GM10266 (cell line): ENCODE data around the gene SAXO1.

Experiments
- DNase-seq: peaks from one replicate; pipeline ENCODE4 v3.0.0; 2012; ENCODE audit errors: extremely low spot score
- TF ChIP-seq, protein P1 (sequence below): IDR thresholded peaks from 2 replicates; pipeline ENCODE4 v1.5.1; 2012; ENCODE audit warnings: mild to moderate bottlenecking, low read depth; ENCODE audit not compliant: control insufficient read depth, insufficient read depth; ENCODE audit errors: missing control alignments

The SAXO1 gene

DNA sequence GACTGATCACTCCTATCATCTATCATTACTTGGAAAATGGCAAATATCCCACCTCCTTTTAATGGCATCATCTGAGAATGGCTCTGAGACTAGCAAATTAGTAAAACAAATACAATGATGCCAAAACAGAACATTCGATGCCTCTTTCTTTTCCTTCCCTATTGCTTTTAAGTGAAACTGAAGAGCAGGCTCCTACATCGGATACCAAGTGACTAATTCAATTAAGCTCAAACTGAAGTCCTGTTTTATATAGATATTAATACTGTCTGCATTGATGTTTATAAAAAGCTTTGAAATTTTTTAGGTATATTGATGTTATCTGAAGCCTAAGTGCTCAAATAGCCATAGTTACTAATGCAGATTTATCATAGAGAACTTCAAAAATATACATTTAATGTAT lies 43.9 kb downstream of the SAXO1 start:
- TF ChIP-seq, protein P1, sequence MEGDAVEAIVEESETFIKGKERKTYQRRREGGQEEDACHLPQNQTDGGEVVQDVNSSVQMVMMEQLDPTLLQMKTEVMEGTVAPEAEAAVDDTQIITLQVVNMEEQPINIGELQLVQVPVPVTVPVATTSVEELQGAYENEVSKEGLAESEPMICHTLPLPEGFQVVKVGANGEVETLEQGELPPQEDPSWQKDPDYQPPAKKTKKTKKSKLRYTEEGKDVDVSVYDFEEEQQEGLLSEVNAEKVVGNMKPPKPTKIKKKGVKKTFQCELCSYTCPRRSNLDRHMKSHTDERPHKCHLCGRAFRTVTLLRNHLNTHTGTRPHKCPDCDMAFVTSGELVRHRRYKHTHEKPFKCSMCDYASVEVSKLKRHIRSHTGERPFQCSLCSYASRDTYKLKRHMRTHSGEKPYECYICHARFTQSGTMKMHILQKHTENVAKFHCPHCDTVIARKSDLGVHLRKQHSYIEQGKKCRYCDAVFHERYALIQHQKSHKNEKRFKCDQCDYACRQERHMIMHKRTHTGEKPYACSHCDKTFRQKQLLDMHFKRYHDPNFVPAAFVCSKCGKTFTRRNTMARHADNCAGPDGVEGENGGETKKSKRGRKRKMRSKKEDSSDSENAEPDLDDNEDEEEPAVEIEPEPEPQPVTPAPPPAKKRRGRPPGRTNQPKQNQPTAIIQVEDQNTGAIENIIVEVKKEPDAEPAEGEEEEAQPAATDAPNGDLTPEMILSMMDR = no peak
- DNase-seq = no peak

DNA sequence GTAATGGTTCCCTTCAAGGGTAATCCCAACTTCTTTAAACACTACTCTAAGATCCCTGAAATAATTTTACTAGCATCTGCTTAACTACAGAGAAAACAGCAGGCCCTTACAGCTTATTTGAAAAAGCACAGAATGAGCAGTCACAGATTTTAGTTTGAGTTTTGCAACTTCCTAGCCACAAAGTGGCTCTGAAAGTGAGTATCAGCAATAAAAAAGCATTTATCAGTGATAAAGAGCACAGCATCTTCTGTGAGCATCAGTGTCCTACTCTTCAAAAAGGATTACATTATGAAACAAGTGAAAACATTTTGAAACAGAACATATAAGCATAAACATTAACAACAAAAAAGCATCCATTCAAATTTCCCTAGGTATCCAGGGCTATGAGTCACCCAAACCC lies 45.0 kb downstream of the SAXO1 start:
- TF ChIP-seq, protein P1 = no peak
- DNase-seq = no peak

DNA sequence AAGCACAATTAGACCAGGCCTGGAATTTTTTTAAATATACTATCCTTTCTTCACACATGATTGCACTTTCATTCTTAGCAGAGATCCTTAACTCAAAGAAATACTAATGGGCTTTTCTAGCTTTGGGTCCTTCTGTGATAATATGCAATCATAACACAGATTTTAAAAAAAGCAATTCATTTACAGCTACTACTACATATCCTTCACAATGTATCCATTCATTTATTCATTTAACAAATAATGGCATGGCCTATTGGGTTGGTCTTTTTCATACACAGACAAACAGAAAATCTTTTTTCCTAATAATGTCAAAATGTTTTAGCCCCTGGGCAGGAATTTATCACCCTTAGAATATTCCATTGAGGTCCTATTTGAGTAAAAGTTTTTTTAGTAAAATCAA lies 47.0 kb downstream of the SAXO1 start:
- no peak for DNase-seq
- TF ChIP-seq, protein P1 = no peak

DNA sequence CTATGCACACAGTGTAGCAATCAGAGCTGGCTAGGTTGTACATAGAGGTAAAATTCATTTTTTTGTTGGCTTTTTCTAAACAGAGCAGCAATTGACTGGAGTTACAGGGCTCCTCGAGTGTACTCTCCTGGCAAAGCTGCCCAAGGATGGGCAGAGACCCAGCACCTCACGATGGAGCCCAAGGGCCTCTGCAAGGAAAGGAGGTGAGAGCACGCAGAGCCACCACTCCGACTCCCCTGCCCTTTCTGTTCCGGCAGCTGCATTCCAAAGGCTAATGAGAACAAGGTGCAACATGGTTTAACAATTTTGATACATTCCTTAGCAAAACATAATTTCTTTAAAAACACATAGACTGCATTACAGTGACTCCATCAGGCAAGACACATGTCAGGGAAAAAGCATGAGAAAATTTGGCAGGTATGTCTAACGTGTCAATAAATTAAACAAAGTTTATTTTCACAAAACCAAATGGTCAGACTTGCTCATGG lies 47.5 kb downstream of the SAXO1 start:
- TF ChIP-seq, protein P1 = no peak
- no peak for DNase-seq

DNA sequence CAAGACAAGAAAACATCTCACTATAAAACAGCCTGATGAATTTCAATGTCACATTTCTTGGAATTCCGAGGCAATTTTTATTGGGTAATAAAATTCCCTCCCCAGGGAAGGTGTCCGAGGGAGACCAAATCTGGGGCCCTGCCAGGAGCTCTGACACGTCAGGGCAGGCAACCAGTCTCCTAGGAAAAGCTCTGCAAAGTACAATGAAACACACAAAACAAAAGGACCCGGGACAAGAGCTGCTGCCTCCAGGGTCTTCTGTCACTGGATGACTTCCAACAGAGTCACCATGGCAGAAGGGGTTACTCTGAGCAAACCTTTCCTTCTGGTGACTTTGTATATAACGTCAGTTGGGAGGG lies 50.8 kb downstream of the SAXO1 start:
- DNase-seq = no peak
- TF ChIP-seq, protein P1 = no peak

DNA sequence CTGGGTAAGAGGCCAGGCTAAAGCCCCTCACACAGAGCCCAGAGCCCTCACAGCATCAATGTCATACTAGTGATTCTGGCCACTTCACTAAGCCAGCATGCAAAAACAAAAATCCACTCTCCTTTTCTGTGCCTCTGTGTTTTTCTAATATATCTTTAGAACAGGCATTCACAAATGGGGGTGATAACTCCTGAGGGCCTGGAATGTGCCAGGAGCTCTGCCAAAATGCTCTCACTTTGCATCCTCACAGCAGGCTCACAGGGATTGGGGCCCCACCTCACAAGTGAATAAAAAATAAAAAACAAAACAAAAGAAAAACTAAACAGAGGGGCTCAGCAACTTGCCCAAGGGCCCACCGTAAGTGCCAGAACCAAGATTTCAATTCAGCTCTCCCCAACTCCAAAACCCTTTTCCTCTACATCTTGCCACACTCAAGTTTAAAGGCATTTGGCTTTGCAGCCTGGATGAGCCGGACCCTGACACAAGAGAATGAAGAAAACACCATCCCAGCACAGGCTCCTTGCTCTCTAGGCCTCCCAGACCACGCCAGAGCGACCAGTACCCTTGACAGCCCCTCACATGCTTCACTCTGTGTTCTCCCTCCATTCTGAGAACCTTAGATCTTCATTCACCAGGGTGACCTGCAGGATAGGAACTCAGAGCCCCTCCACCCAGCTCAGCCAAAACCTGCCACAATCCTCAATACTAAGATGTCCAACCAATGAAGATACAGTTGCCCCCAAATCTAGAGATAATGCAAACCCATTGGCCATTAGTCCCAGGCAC lies 51.3 kb downstream of the SAXO1 start:
- DNase-seq = no peak
- TF ChIP-seq, protein P1 = no peak

DNA sequence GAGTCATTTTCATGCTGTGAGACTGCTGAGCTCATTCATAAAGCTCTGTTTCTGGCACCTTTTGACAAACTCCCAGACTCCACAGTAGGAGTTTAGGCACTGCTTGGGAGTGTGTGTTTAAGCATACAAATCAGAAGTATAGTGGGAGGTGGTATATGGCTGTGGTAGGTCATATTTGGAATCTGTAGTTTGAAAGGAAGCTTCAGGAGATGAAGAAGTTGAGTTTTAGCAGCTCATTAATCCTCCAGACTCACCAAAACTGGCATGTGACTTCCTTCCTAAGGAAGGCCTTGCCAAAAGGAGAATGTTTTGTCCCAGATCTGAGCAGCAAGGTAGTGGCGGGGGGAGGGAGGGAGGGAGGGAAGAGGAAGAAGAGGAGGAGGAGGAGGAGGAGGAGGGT lies 52.8 kb downstream of the SAXO1 start:
- no peak for DNase-seq
- TF ChIP-seq, protein P1 = no peak
